Upper lobe of right lung (tissue), 1 donor: Measurements from ENCODE around the gene C1QTNF9. TPM values are rescaled to one million over a fixed set of nuclear protein-coding genes. Genes with fewer than 3 reads are reported as not detected.
"Not testable (repeated sequence)": the region's sequence is repeated elsewhere in the genome, so short reads cannot be mapped to it uniquely, and the experiment has no call there.

ENCODE experiments used
- ATAC-seq: fragments of 200-7000 bp; cut with Tn5 transposase; one replicate; pipeline ENCODE4 v1.9.1; 2020; ENCODE audit warnings: mild to moderate bottlenecking, moderate library complexity
- DNase-seq: peaks from one replicate; pipeline ENCODE4 v3.0.0-alpha.2; 2020
- H3K27ac ChIP-seq: fragments of 200-600 bp; one replicate; pipeline ENCODE4 v1.8.0; 2022
- H3K27me3 ChIP-seq: fragments of 200-600 bp; one replicate; pipeline ENCODE4 v1.8.0; 2022; ENCODE audit warnings: mild to moderate bottlenecking
- H3K36me3 ChIP-seq: fragments of 200-600 bp; one replicate; pipeline ENCODE4 v1.8.0; 2022
- H3K4me1 ChIP-seq: fragments of 200-600 bp; one replicate; pipeline ENCODE4 v1.8.0; 2022
- H3K4me3 ChIP-seq: fragments of 200-600 bp; one replicate; pipeline ENCODE4 v1.8.0; 2022; ENCODE audit warnings: mild to moderate bottlenecking
- H3K9me3 ChIP-seq: fragments of 200-600 bp; one replicate; pipeline ENCODE4 v1.8.0; 2022
- intact Hi-C: fragments of 100-400 bp; cut with DNase I; formaldehyde crosslinking; loops from one replicate; pipeline ENCODE4 v1.11.0; 2022
- total RNA-seq: library from RNA; stranded (reverse); fragmentation: NEBNext Ultra II Directional; extraction: Animal tissue kit (Norgen Biotek cat#: 25700); gene quantifications from one replicate; pipeline ENCODE4 v1.2.1, GENCODE V29; 2021
- TF ChIP-seq, protein P1 (sequence below): fragments of 200-600 bp; IDR thresholded peaks from one replicate; pipeline ENCODE4 v1.8.0; 2022; ENCODE audit warnings: antibody characterized with exemption
- donor health status: DM: no; HTN: yes; CAD: no; lungs with severe emphysema.

C1QTNF9 gene
- total RNA-seq, 1 donor from 2014 or later, result not detected

DNA sequence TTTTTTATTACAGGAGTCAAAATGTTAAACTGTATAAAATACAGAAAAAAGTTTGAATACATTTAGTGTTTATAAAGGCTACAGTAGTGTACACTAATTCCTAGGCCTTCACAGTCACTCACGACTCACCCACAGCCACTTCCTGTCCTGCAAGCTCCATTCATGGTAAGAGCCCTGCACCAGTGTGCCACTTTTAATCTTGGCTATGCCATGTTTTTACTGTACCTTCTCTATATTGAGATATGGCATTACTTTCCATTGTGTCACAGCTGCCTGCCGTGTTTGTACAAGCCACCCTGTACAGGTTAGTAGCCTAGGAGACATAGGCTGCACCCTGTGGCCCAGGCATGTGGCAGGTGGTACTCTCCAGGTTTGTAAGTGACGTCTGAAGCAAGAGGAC, 32.1 kb downstream of the C1QTNF9 start:
- intact Hi-C loops, result no loop called here
- H3K36me3 ChIP-seq, result no peaks in the 10 kb centered on the region
- no peaks in the 10 kb centered on the region for H3K4me1 ChIP-seq
- no peak for ATAC-seq
- H3K27ac ChIP-seq, result no peak overlapping the region
- H3K9me3 ChIP-seq, result no peaks in the 10 kb centered on the region
- no peaks in the 10 kb centered on the region for H3K27me3 ChIP-seq
- TF ChIP-seq, protein P1, sequence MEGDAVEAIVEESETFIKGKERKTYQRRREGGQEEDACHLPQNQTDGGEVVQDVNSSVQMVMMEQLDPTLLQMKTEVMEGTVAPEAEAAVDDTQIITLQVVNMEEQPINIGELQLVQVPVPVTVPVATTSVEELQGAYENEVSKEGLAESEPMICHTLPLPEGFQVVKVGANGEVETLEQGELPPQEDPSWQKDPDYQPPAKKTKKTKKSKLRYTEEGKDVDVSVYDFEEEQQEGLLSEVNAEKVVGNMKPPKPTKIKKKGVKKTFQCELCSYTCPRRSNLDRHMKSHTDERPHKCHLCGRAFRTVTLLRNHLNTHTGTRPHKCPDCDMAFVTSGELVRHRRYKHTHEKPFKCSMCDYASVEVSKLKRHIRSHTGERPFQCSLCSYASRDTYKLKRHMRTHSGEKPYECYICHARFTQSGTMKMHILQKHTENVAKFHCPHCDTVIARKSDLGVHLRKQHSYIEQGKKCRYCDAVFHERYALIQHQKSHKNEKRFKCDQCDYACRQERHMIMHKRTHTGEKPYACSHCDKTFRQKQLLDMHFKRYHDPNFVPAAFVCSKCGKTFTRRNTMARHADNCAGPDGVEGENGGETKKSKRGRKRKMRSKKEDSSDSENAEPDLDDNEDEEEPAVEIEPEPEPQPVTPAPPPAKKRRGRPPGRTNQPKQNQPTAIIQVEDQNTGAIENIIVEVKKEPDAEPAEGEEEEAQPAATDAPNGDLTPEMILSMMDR, result no peak
- H3K4me3 ChIP-seq, result no peak overlapping the region
- DNase-seq, result no peak

DNA sequence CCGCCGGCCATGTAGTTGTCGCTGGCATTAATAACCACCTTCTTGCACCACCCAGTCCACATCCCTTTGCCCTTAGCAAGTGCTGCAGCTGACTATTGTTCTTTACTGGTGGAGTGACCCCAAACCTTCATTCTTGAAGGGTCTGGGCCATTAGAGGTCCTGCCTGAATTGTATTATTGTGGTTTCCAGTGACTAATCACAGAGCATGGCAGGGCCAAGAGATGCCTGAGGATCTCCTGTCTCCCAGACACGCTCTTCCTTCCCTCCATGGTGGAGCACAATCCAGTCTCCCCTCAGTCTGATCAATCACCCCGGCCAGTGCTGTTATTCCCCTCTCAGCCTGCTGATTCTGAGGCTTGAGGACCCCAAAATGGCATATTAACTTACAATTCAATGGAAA, 39.0 kb downstream of the C1QTNF9 start:
- H3K27ac ChIP-seq, result no peak overlapping the region
- H3K27me3 ChIP-seq, result no peaks in the 10 kb centered on the region

DNA sequence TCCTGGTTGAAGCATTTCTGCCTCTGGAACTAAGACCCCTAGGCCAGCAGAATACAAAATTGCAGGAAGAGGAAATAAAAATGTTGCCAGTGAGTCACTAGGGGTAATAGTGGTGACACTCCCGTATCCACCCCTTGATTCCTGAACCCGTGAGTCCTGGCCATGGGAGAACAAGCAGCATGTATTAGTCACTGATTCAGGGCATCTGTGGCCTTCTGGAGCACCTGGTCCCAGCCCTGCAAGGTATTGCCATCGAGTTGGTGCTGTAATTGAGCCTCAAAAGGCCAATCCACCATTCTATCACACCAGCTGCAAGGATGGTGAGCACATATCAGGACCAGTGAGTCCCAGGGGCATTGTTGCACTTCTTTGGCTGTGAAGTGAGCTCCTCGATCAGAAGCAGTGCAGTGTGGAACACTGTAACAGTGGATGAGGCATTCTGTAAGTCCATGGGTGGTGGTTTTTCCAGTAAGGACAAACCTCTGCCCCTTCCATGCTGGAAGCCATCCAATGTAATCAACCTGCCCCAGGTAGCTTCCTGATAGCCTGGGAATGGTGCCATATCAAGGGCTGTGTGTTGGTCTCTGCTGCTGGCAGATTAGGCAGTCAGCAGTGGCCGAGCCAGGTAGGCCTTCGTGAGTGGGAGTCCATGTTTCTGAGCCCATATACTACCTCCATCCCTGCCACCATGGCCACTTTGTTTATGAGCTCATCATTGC, 39.6 kb downstream of the C1QTNF9 start:
- H3K36me3 ChIP-seq, result no peaks in the 10 kb centered on the region
- no peaks in the 10 kb centered on the region for H3K27me3 ChIP-seq
- ATAC-seq (peak; percentile 90), DNase-seq (no peak)
- peak overlapping the region; percentile 1 for H3K27ac ChIP-seq
- intact Hi-C loops, result no loop called here
- H3K9me3 ChIP-seq, result no peaks in the 10 kb centered on the region
- H3K4me3 ChIP-seq, result no peak overlapping the region
- no peaks in the 10 kb centered on the region for H3K4me1 ChIP-seq
- TF ChIP-seq, protein P1, result no peak

More for the DNA sequence above, 39.0 kb downstream of the C1QTNF9 start:
- DNase-seq (no peak), ATAC-seq (no peak)
- H3K4me1 ChIP-seq, result no peaks in the 10 kb centered on the region
- intact Hi-C loops, result no loop called here
- no peaks in the 10 kb centered on the region for H3K9me3 ChIP-seq
- H3K36me3 ChIP-seq, result no peaks in the 10 kb centered on the region
- TF ChIP-seq, protein P1, result no peak
- no peak overlapping the region for H3K4me3 ChIP-seq

DNA sequence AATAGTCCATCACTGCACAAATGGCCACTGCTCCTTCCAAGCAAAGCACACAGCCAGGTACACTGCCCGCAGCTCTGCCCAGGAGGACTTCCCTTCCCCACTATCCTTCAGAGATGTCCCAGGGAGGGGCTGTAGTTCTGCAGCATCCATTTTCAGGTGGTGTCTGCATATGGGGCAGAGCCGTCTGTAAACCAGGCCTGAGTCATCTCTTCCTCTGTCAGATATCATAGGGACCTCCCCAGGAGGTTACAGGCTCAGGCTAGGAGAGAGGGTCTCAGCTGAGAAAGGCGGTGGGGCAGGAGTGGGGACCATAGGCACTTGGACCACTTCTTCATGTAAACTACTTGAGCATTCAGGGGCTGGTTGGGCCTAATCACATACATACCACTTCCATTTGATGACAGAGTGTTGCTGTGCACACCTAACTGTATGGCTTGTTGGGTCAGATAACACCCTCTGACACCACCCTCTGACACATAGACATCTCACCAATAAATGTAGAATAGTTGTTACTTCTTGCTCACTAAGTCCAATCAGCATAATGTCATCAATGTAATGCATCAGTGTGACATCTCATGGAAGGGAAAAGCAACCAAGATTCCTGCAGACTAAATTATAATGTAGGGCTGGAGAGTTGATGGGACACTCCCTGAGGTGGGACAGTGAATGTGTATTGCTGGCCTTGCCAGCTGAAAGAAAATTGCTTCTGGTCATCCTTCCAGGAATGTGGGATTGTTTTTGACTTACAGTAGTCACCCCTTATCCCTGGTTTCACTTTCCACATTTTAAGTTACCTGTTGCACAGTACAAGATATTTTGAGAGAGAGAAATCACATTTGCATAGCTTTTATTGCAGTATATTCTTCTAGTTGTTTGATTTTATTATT, 40.6 kb downstream of the C1QTNF9 start:
- H3K4me3 ChIP-seq, H3K36me3 ChIP-seq, intact Hi-C loops, H3K27me3 ChIP-seq, H3K27ac ChIP-seq, H3K4me1 ChIP-seq, H3K9me3 ChIP-seq, DNase-seq: not testable (repeated sequence)
- peak; percentile 12 for ATAC-seq

DNA sequence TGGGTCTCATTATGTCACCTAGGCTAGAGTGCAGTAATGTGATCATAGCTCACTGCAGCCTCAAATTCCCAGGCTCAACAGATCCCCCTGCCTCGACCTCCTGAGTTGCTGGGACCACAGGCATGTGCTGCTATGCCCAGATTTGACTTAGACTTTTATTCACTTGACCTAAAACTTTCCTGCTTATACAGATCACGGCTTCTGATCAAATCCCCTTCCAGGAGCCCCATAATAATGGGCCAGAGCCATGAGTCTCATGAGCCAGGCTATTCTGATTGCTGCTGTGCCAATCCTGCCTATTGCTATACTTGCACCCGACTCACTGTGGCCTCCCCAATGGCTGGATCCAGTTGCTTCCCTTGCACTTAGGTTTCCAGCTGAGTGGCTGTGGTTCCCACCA, 42.0 kb downstream of the C1QTNF9 start:
- DNase-seq (no peak), ATAC-seq (no peak)
- intact Hi-C loops, result no loop called here
- TF ChIP-seq, protein P1, result no peak
- Histone ChIP-seq H3K9me3 (no peaks in the 10 kb centered on the region), H3K4me1 (no peaks in the 10 kb centered on the region), H3K36me3 (no peaks in the 10 kb centered on the region), H3K27ac (no peak overlapping the region), H3K27me3 (no peaks in the 10 kb centered on the region), H3K4me3 (no peak overlapping the region)

DNA sequence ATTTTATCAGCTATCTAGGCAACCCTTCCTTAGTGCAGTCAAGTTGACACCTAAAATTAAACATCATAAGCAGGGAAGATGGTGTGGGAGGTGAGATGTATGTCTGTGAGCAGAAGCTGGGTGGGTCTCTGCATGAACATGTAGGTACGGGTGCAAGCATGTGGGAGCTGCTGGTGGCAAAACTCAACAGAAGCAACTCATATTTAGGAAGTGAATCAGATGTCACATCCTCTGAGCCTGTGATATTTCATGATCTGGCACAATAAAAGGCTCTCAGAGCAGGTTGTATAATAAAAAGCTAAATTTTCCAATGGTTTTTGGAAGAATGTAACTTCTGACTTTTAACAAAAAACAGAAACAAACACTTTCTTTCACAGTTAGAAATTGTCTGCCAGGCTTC, 44.4 kb downstream of the C1QTNF9 start:
- no peak for ATAC-seq
- no peaks in the 10 kb centered on the region for H3K27me3 ChIP-seq

More for the DNA sequence above, 44.4 kb downstream of the C1QTNF9 start:
- Histone ChIP-seq H3K36me3 (no peaks in the 10 kb centered on the region), H3K4me3 (no peak overlapping the region), H3K27ac (no peak overlapping the region), H3K9me3 (no peaks in the 10 kb centered on the region), H3K4me1 (no peaks in the 10 kb centered on the region)
- TF ChIP-seq, protein P1, result no peak
- intact Hi-C loops, result no loop called here
- no peak for DNase-seq
